ENCODE measurements around the gene CDCP2.

The CDCP2 gene

DNA sequence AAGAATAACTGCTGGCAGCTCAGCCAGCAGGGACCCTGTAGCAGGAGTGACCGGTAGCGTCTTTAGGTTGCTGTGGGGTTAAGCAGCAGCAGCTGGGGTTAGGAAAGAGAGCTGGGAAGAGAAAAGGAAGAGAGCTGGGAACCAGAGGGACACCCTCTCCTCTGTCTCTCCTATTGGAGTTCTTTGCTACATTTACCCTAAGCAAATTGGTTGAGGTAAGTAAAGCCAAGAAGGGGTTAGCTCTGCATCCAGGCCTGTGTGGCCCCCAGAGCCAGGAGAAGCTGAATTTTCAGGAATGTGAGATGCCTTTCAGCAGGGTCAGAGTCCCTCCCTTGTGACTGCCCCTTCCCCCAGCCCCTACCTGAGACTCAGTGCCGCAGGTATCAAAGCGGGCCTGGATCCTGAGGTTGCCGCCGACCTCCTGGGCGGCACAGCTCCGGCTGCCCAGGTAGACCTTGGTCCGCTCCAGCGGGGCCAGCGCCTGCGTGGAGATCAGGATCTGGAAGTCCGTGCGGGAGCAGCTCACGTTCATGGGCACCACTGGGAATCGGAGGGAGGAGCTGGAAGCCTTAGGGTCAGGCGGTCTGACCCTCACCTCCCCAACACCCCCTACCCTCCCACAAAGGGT, 16.4 kb downstream of the CDCP2 start:
- no peaks in the 10 kb centered on the region for H3K9me3 Mint-ChIP-seq
- peaks cover 5 to 7% of the 10 kb centered on the region in 2 donors for H3K27me3 Mint-ChIP-seq
- no peaks in the 10 kb centered on the region for H3K4me1 Mint-ChIP-seq
- ATAC-seq (replicated peaks) (no peak), DNase-seq (no peak)
- H3K4me3 Mint-ChIP-seq: no peak overlapping the region
- H3K27ac Mint-ChIP-seq: no peak overlapping the region
- no peaks in the 10 kb centered on the region for H3K36me3 Mint-ChIP-seq

DNA sequence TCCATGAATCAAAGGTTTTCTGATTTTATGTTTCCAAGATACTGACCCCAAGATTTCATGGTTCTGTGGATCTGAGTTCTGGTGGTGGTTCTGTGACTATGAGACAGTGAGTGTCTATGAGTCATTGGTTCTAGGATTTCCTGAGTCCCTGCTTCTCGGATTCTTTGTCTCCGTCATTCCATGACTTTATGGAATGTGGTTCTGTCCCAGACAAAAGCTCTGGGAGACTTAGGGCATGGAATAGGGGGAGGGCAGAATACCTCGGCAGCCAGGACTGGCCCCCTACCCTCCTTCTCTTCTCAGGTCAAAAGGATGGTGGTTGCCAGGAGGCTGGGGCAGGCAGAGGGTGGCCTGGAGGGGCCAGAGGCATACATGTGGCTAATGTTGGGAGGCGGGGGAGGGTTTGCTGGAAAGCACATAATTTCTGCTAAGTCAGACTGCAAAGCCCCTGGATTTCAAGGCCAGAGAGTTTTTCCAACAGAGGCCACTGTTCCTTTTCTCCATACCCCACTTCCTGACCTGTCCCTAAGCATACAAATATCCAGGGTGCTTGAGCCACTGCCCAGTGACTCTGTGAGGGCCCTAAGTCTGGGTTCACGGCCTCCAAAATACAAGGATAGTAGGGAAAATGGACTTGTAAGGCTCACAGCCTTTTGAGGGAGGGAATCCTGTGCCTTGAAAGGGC, 17.2 kb downstream of the CDCP2 start:
- no peaks in the 10 kb centered on the region for H3K4me1 Mint-ChIP-seq
- H3K9me3 Mint-ChIP-seq: no peaks in the 10 kb centered on the region
- no peaks in the 10 kb centered on the region for H3K36me3 Mint-ChIP-seq
- ATAC-seq (replicated peaks): no peak
- H3K27me3 Mint-ChIP-seq: peaks cover 5 to 8% of the 10 kb centered on the region in 2 donors
- H3K4me3 Mint-ChIP-seq: no peak overlapping the region
- DNase-seq: no peak
- no peak overlapping the region for H3K27ac Mint-ChIP-seq

DNA sequence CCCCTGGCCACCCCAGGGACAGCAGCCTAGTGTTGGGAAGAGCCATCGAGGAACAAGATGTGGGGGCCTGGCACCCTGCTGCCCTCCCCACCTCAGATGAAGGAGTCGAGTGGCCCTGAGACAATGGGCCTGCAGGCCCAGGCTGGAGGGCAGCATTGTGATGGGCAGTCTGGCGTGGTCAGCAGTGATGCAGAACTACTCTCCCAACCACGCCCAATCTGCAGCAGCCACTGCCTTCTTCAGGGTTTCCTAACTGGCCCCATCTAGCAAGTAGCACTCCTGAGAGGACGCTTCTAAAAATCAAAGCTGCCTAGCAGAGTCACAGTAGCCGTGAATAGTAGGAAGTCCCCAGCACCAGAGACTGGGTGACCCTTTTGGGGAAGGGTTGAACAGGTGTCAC, 18.5 kb downstream of the CDCP2 start:
- Mint-ChIP-seq H3K27ac (no peak overlapping the region), H3K4me3 (no peak overlapping the region), H3K36me3 (no peaks in the 10 kb centered on the region), H3K9me3 (no peaks in the 10 kb centered on the region), H3K27me3 (peaks cover 5 to 8% of the 10 kb centered on the region in 2 donors), H3K4me1 (no peaks in the 10 kb centered on the region)
- DNase-seq (no peak), ATAC-seq (replicated peaks) (no peak)

DNA sequence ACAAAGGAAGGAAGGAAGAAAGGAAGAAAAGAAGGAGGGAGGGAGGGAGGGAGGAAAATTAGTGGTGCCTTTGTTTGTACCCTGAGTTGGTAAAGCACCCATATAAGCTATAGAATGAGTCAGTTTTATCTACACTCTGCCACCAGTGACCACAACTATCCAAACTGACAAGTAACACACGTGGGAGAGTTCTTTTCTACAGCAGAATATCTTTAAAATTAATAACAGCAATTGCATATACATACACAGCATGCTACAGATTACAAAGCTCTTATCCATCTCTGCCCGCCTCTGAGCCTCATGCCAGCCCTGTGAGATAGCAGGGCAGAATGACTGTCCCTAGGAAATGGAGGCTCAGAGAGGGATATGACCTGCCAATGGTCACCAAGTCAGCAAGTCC, 20.3 kb downstream of the CDCP2 start:
- no peak overlapping the region for H3K4me3 Mint-ChIP-seq
- no peaks in the 10 kb centered on the region for H3K36me3 Mint-ChIP-seq
- no peaks in the 10 kb centered on the region for H3K9me3 Mint-ChIP-seq
- DNase-seq (no peak), ATAC-seq (replicated peaks) (no peak)
- H3K4me1 Mint-ChIP-seq: no peaks in the 10 kb centered on the region
- H3K27ac Mint-ChIP-seq: no peak overlapping the region
- peaks cover 12 to 15% of the 10 kb centered on the region in 2 donors for H3K27me3 Mint-ChIP-seq

DNA sequence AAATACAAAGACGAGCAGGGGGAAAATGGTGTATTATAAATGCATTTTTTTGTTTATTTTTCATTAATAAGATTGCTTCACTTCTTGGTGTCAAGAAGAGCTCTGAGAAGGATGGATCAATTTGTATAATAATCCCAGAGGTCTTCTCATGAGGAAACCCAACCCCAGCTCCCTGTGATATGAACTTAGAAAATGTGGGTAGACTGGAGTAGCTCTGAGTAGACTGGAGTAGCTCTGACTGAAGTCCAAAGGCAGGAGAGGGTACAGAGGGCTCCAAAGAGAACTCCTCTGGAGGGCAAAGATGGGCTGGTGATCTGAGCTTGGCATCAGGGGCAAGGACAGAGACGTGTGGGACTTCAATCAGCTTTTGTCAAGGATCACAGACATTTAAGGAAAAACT, 21.4 kb downstream of the CDCP2 start:
- ATAC-seq (replicated peaks) (no peak), DNase-seq (no peak)
- Mint-ChIP-seq H3K27me3 (peaks cover 12 to 15% of the 10 kb centered on the region in 2 donors), H3K4me3 (no peak overlapping the region), H3K36me3 (no peaks in the 10 kb centered on the region), H3K27ac (no peak overlapping the region), H3K4me1 (no peaks in the 10 kb centered on the region), H3K9me3 (no peaks in the 10 kb centered on the region)

DNA sequence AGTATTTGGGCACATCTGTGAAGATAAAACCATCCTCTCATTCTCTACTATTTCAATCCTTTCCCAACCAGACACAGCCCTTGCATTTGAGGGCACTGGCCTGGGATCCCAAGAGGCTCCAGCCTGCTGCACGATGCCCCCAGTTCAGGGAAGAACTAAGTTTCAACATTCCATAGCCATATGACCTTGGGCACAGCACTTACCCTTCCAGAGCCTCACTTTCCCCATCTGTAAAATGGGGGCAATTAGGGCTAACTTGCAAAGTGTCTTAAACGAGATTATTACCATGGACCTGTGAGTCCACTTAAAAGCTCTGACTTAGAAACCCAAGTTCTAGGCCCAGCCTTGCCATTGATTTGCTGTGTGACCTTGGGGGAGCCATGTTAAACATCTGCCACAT, 22.9 kb downstream of the CDCP2 start:
- H3K36me3 Mint-ChIP-seq: no peaks in the 10 kb centered on the region
- no peak for ATAC-seq (replicated peaks)
- H3K9me3 Mint-ChIP-seq: no peaks in the 10 kb centered on the region
- peaks cover 7 to 11% of the 10 kb centered on the region in 2 donors for H3K27me3 Mint-ChIP-seq
- H3K4me3 Mint-ChIP-seq: no peak overlapping the region
- H3K27ac Mint-ChIP-seq: no peak overlapping the region
- no peak for DNase-seq
- H3K4me1 Mint-ChIP-seq: no peaks in the 10 kb centered on the region

DNA sequence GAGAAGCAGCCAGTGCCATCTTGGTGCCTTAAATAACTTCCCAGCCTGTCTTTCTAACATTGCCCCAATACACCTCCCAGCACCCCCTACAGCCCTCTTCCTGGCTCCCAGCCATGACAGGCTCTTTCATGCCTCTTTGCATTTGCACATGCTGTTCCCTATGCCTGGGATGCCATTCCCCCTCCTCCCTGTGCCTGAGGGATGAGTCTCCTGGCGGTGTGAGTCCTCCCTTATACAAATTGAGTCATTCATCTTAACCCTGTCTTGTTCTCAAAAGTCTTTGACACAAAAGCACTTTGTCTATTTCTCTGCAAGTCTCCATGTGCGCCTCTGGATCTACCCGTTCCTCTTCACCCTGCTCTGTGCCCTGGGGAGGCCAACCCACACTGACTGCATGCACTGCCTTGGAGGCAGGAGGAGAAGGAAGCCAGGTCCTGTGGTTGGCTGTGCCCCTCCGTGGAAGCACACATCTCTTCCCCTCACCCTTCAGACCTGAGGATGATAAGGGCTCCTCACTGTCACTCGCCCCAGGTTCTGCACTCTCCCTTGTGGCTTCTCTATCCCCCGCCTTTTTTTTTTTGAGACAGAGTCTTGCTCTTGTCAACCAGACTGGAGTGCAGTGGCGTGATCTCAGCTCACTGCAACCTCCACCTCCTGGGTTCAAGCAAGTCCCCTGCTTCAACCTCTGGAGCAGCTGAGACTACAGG, 25.1 kb downstream of the CDCP2 start:
- Mint-ChIP-seq H3K36me3 (no peaks in the 10 kb centered on the region), H3K27ac (no peak overlapping the region), H3K4me3 (no peak overlapping the region), H3K4me1 (no peaks in the 10 kb centered on the region), H3K27me3 (peaks cover 7 to 11% of the 10 kb centered on the region in 2 donors), H3K9me3 (no peaks in the 10 kb centered on the region)
- no peak for ATAC-seq (replicated peaks)
- no peak for DNase-seq

DNA sequence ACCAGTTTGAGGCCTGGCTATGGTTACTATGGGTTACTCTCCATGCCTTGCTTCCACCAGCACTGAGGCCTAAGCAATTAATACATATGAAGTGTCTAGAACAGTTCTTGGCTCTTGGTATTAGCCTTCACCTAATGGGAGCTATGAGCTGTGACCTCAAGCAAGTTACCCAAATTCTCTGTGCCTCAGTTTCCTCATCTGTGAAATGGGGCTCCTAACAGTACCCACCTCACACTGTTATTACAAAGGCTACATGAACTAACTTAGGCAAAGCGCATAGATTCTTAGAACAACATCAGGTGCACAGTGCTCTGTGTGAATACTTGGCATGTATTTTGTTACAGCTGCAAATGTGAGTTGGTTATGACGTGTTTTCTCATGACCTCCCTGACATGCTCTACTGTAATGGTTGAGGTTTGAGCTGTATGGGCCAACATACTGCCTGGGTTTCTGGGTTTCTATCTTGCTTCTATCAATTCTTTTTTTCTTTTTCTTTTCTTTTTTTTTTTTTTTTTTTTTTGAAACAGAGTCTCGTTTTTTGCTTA, 26.5 kb downstream of the CDCP2 start:
- DNase-seq (no peak), ATAC-seq (replicated peaks) (no peak)
- Mint-ChIP-seq H3K27me3 (peaks cover 7% of the 10 kb centered on the region in 2 donors), H3K9me3 (no peaks in the 10 kb centered on the region), H3K4me1 (peaks cover 5 to 7% of the 10 kb centered on the region in 2 donors), H3K36me3 (peaks cover 0 to 3% of the 10 kb centered on the region in 2 donors), H3K27ac (no peak overlapping the region), H3K4me3 (no peak overlapping the region)

DNA sequence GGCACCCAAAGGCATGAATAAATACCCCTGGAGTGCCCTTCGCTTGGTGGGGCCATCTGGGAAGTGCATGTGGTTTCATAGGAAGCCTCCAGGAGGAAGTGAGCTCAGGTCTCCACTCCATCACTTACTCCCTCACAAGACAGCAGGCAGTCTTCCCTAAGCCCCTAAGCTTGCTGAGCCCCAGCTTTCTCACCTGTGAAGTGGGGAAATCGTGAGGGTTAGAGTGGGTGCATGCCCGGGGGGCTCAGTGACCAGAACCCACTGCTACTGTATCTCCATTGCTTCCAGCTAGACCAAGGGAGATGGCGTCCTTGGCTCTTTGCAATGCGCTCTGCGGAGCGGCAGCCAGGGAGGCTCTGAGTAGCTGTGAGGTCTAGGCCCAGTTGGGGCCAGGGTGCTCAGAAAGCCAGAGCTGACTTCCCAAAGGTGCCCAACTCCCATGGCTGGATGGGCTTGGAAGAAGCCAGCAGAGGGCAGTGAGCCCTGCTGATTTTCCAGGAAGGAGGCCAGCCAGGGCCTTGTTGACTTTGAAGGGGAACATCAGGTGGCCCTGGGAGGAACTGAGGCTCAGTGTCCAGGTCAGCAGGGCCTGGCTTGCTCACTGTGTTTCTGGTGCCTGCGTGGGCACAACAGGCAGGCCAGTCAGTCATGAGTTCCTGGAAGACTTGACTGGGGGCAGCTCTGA, 27.3 kb downstream of the CDCP2 start:
- no peak overlapping the region for H3K27ac Mint-ChIP-seq
- H3K27me3 Mint-ChIP-seq: peaks cover 7% of the 10 kb centered on the region in 2 donors
- peaks cover 6 to 9% of the 10 kb centered on the region in 2 donors for H3K4me1 Mint-ChIP-seq
- no peak overlapping the region for H3K4me3 Mint-ChIP-seq
- DNase-seq (no peak), ATAC-seq (replicated peaks) (no peak)
- no peaks in the 10 kb centered on the region for H3K9me3 Mint-ChIP-seq
- peaks cover 0 to 3% of the 10 kb centered on the region in 2 donors for H3K36me3 Mint-ChIP-seq

DNA sequence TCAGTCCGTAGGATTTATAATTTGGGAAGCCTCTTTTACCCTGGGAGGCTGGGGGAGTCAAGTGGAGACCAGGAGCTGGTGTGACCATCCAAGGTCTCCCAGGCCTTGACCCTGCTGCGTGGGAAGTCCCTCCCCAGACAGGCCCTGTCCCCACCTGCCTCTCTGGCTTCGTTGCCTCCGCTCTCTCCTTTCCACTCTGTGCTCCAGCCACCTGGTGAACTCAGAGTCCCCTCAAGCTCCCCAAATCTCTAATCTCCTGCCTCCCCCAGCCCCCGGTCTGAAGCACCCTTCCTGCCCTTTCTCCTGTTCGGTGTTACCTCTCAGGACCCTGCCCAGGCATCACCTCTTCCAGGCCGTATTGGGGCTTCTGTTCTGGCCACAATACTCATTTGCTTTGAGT, 27.9 kb downstream of the CDCP2 start:
- H3K27me3 Mint-ChIP-seq: peaks cover 7% of the 10 kb centered on the region in 2 donors
- no peak for DNase-seq
- no peak overlapping the region for H3K4me3 Mint-ChIP-seq
- H3K36me3 Mint-ChIP-seq: peaks cover 0 to 3% of the 10 kb centered on the region in 2 donors
- peaks cover 6 to 9% of the 10 kb centered on the region in 2 donors for H3K4me1 Mint-ChIP-seq
- H3K9me3 Mint-ChIP-seq: no peaks in the 10 kb centered on the region
- H3K27ac Mint-ChIP-seq: no peak overlapping the region
- no peak for ATAC-seq (replicated peaks)

DNA sequence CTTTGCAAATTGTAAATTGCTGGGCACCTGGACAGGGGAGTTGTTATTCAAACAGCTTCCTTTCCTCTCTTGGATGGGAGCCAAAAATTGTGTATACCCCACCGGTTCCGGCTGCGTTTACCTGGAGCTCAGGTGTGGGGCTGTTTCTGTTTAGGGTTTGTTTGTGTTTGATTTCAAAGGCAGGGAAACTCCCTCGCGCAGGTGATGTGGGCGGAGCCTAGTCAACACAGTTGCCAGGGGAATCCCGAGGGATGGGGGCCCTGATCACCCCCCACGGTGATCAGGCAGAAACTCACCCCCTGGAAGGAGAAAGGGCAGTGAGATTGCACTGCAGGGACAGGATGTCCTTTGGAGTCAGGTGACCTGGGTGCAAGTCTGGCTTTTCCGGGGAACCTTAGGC, 28.3 kb downstream of the CDCP2 start:
- Mint-ChIP-seq H3K27me3 (peaks cover 7% of the 10 kb centered on the region in 2 donors), H3K9me3 (no peaks in the 10 kb centered on the region), H3K4me3 (no peak overlapping the region), H3K36me3 (peaks cover 0 to 3% of the 10 kb centered on the region in 2 donors), H3K4me1 (peaks cover 6 to 9% of the 10 kb centered on the region in 2 donors), H3K27ac (no peak overlapping the region)
- ATAC-seq (replicated peaks) (no peak), DNase-seq (no peak)

DNA sequence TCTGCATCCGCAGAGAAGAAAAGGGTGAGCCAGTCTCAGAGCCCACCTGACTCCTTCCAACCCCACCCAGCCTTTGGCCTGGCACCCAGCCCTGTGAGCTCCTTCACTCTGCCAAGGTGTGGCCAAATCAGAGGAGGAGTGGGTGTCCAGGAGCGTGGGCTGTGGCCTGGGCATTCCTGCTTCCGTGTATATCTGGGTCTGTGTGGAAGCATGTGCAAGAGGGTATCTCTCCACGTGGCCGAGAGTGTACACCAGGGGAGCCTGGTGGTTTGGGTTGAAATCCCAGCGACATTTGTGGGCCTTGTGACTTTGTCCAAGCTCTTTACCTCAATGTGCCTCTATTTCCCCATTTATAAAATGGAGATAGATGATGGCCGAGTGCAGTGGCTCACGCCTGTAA, 29.8 kb downstream of the CDCP2 start:
- H3K4me1 Mint-ChIP-seq: peaks cover 6 to 9% of the 10 kb centered on the region in 2 donors
- no peaks in the 10 kb centered on the region for H3K9me3 Mint-ChIP-seq
- DNase-seq (no peak), ATAC-seq (replicated peaks) (no peak)
- H3K36me3 Mint-ChIP-seq: peaks cover 0 to 3% of the 10 kb centered on the region in 2 donors
- H3K27ac Mint-ChIP-seq: no peak overlapping the region
- no peaks in the 10 kb centered on the region for H3K27me3 Mint-ChIP-seq
- H3K4me3 Mint-ChIP-seq: no peak overlapping the region

DNA sequence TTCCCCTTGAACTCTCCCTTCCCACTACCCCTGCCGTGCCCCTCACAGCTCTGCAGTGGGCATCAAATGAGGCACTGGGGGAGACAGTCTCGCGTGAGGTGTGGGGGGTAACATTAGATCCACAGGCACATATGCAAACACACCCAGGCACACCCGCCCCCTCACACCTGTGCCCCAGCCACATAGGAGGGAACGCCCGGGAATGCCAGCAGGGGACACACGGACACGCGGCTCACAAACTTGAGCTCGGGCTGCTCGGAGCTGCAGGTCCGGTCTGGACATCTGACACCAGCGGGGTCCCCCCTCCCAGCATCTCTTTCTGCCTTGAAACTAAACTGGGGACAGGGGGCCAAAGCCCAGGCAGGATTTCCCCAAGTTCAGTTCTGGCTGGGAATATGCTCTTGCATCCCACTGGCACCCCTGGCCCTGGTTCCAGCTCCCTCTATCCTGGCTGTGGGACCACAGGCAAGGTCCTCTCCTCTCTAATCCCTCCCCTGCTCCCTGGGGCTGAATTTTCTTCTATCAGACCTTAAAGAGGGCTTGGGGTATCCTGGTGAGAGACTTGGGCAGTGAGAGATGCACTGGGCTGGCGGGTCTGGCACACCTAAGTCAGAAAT, 30.6 kb downstream of the CDCP2 start:
- H3K27ac Mint-ChIP-seq: no peak overlapping the region
- DNase-seq: no peak
- no peaks in the 10 kb centered on the region for H3K9me3 Mint-ChIP-seq
- H3K27me3 Mint-ChIP-seq: no peaks in the 10 kb centered on the region
- H3K4me1 Mint-ChIP-seq: peaks cover 6 to 9% of the 10 kb centered on the region in 2 donors
- H3K36me3 Mint-ChIP-seq: peaks cover 0 to 3% of the 10 kb centered on the region in 2 donors
- no peak for ATAC-seq (replicated peaks)
- no peak overlapping the region for H3K4me3 Mint-ChIP-seq
